ENCODE results near the gene IDH2. TPM values are rescaled to one million over a fixed set of nuclear protein-coding genes. Genes with fewer than 3 reads are reported as not detected.
"Not testable (repeated sequence)": the region's sequence is repeated elsewhere in the genome, so short reads cannot be mapped to it uniquely, and the experiment has no call there.

The IDH2 gene
- total and polyA plus RNA-seq, 3 donors from 2014 or later = 13.1 to 23.5 (median 17.7) TPM

GRCh38 chr15:90074023-90074422 is 28.2 kb downstream of the IDH2 start:
- Histone ChIP-seq H3K9me3 (no peaks in the 10 kb centered on the region), H3K27me3 (no peaks in the 10 kb centered on the region), H3K27ac (no peak overlapping the region), H3K4me3 (no peak overlapping the region), H3K4me1 (no peaks in the 10 kb centered on the region), H3K36me3 (ENCODE audit: low read depth, missing control alignments) (no peaks in the 10 kb centered on the region)
- TF ChIP-seq POLR2A (IDR thresholded peaks at IDR 0.05) (no peak), CTCF (IDR thresholded peaks at IDR 0.05) (no peak)
- no peak for DNase-seq
- intact Hi-C loops (cut with DNase I; ENCODE audit: low total_unique reads) = loop anchor here (10.0 kb wide), 2 partner anchors 169 to 339 kb away; no protein-coding TSS in a partner anchor
- WGBS, 2 donors = 85 to 86% methylated on average over 12 of the region's 12 CpGs

GRCh38 chr15:90072978-90073640 is 29.2 kb downstream of the IDH2 start:
- WGBS, 2 donors = 79 to 91% methylated on average over 9 to 17 of the region's 17 CpGs
- Histone ChIP-seq H3K27ac (no peak overlapping the region), H3K36me3 (ENCODE audit: low read depth, missing control alignments) (no peaks in the 10 kb centered on the region)

GRCh38 chr15:90071220-90071807 is 31.0 kb downstream of the IDH2 start:
- peak; percentile 73 to 80 (median 75) for TF ChIP-seq CTCF (IDR thresholded peaks at IDR 0.05)
- TF ChIP-seq POLR2A (IDR thresholded peaks at IDR 0.05) = no peak
- no peaks in the 10 kb centered on the region for H3K4me1 ChIP-seq
- peak; percentile 86 for DNase-seq
- no peaks in the 10 kb centered on the region for H3K27me3 ChIP-seq
- intact Hi-C loops (cut with DNase I; ENCODE audit: low total_unique reads) = loop anchor here (10.0 kb wide), 2 partner anchors 167 to 337 kb away; no protein-coding TSS in a partner anchor
- no peaks in the 10 kb centered on the region for H3K36me3 ChIP-seq (ENCODE audit: low read depth, missing control alignments)
- 50 to 68% methylated on average over 5 of the region's 5 CpGs for WGBS, 2 donors
- no peak overlapping the region for H3K27ac ChIP-seq
- H3K9me3 ChIP-seq = no peaks in the 10 kb centered on the region
- H3K4me3 ChIP-seq = no peak overlapping the region

More at GRCh38 chr15:90072978-90073640, 29.2 kb downstream of the IDH2 start:
- TF ChIP-seq CTCF (IDR thresholded peaks at IDR 0.05) = no peak
- TF ChIP-seq POLR2A (IDR thresholded peaks at IDR 0.05) = no peak
- no peak overlapping the region for H3K4me3 ChIP-seq
- no peaks in the 10 kb centered on the region for H3K4me1 ChIP-seq
- no peaks in the 10 kb centered on the region for H3K9me3 ChIP-seq
- intact Hi-C loops (cut with DNase I; ENCODE audit: low total_unique reads) = loop anchor here (10.0 kb wide), 2 partner anchors 168 to 338 kb away; no protein-coding TSS in a partner anchor
- no peaks in the 10 kb centered on the region for H3K27me3 ChIP-seq
- no peak for DNase-seq

- DNase-seq; H3K27me3 ChIP-seq; H3K4me3 ChIP-seq; H3K36me3 ChIP-seq (ENCODE audit: low read depth, missing control alignments); H3K9me3 ChIP-seq; H3K27ac ChIP-seq; H3K4me1 ChIP-seq: not testable (repeated sequence)
- intact Hi-C loops (cut with DNase I; ENCODE audit: low total_unique reads) = loop anchor here (10.0 kb wide), 2 partner anchors 166 to 336 kb away; no protein-coding TSS in a partner anchor
- 78 to 92% methylated on average over 2 of the region's 2 CpGs for WGBS, 2 donors
These were observed 31.6 kb downstream of the IDH2 start for GRCh38 chr15:90070623-90071022.

GRCh38 chr15:90067953-90068606 is 34.2 kb downstream of the IDH2 start:
- no peak for DNase-seq
- Histone ChIP-seq H3K27me3 (no peaks in the 10 kb centered on the region), H3K4me1 (peaks cover 8% of the 10 kb centered on the region), H3K9me3 (no peaks in the 10 kb centered on the region), H3K4me3 (no peak overlapping the region), H3K36me3 (ENCODE audit: low read depth, missing control alignments) (no peaks in the 10 kb centered on the region), H3K27ac (no peak overlapping the region)
- intact Hi-C loops (cut with DNase I; ENCODE audit: low total_unique reads) = no loop called here
- 96% methylated on average over 33 to 37 of the region's 37 CpGs for WGBS, 2 donors
- TF ChIP-seq POLR2A (IDR thresholded peaks at IDR 0.05) (no peak), CTCF (IDR thresholded peaks at IDR 0.05) (no peak)

Data from testis (tissue), 3 donors.